ENCODE measurements around the gene DDAH2.
"Not testable (repeated sequence)": the region's sequence is repeated elsewhere in the genome, so short reads cannot be mapped to it uniquely, and the experiment has no call there.

Gene DDAH2

DNA sequence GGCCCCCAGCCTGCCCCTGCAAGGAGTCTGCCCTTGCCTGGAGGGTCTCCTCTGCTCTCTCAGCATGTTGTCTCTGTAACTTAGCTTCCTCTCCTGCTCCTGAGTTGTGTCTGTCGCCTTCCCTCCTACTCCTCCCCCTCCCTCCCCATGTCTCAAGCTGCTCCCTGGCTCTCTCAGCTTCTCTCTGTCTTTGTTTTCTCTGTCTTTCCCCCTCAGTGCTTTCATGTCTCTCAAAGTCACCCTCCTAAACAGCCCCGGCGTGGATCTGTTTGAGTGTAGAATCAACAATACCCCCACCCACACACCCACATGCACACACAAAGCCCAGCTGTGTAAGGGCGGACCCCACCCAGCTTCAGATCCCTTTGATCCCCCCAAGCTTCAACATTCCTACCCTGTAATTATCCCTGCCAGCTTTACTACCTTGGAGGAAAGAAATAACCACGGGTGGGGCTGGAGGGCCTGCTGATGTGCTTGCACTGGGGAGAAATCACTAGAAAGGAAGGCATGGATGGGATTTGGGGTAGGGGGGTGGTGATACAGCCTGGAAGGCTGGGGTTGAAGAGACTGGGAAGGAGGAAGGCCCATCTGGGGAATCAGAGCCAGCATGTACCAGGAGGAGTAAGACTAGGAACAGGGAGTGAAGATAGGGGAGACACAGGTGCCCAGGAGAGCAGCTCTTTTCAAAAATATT, 15.0 kb downstream of the DDAH2 start:
- H3K4me1 ChIP-seq, result no peaks in the 10 kb centered on the region
- no peak overlapping the region for H3K4me3 ChIP-seq (ENCODE audit: low read depth, low read length)
- TF ChIP-seq, protein P1, sequence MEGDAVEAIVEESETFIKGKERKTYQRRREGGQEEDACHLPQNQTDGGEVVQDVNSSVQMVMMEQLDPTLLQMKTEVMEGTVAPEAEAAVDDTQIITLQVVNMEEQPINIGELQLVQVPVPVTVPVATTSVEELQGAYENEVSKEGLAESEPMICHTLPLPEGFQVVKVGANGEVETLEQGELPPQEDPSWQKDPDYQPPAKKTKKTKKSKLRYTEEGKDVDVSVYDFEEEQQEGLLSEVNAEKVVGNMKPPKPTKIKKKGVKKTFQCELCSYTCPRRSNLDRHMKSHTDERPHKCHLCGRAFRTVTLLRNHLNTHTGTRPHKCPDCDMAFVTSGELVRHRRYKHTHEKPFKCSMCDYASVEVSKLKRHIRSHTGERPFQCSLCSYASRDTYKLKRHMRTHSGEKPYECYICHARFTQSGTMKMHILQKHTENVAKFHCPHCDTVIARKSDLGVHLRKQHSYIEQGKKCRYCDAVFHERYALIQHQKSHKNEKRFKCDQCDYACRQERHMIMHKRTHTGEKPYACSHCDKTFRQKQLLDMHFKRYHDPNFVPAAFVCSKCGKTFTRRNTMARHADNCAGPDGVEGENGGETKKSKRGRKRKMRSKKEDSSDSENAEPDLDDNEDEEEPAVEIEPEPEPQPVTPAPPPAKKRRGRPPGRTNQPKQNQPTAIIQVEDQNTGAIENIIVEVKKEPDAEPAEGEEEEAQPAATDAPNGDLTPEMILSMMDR (IDR thresholded peaks at IDR 0.05; ENCODE audit: low read depth, low read length), result no peak
- no peaks in the 10 kb centered on the region for H3K36me3 ChIP-seq
- H3K9me3 ChIP-seq, result no peaks in the 10 kb centered on the region
- H3K27me3 ChIP-seq, result no peaks in the 10 kb centered on the region
- no peak for DNase-seq

DNA sequence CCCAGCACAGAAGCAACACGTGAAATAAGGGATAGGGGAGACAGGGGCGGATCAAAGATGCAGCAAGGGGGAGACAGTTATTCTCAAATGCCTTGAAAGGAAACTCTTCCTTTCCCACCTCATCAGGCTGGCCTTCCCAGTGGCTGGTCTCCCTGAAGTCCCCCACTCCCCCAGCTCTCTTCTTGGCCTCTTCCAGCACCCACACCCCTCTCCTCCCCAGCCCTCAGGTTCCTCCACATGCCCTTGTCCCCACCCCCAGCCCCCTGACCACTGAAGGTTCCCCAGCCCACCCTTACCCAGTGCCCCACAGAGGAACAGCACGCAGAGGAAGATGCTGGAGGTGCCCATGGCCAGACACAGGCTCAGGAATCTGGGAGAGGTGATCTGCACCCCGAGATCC, 15.6 kb downstream of the DDAH2 start:
- Histone ChIP-seq H3K4me3 (ENCODE audit: low read depth, low read length) (no peak overlapping the region), H3K27me3 (no peaks in the 10 kb centered on the region), H3K36me3 (no peaks in the 10 kb centered on the region), H3K4me1 (no peaks in the 10 kb centered on the region), H3K9me3 (no peaks in the 10 kb centered on the region)
- TF ChIP-seq, protein P1 (IDR thresholded peaks at IDR 0.05; ENCODE audit: low read depth, low read length), result no peak
- DNase-seq, result no peak

- TF ChIP-seq, protein P1 (IDR thresholded peaks at IDR 0.05; ENCODE audit: low read depth, low read length), result no peak
- DNase-seq, result no peak
- H3K4me1 ChIP-seq, result no peaks in the 10 kb centered on the region
These were observed 16.8 kb downstream of the DDAH2 start for GRCh38 chr6:31712296-31712695.

GRCh38 chr6:31711233-31711632, 17.9 kb downstream of the DDAH2 start:
- H3K36me3 ChIP-seq, result no peaks in the 10 kb centered on the region
- no peaks in the 10 kb centered on the region for H3K4me1 ChIP-seq
- TF ChIP-seq, protein P1 (IDR thresholded peaks at IDR 0.05; ENCODE audit: low read depth, low read length), result no peak
- no peaks in the 10 kb centered on the region for H3K27me3 ChIP-seq
- H3K4me3 ChIP-seq (ENCODE audit: low read depth, low read length), result no peak overlapping the region
- no peak for DNase-seq
- H3K9me3 ChIP-seq, result no peaks in the 10 kb centered on the region

More at GRCh38 chr6:31712296-31712695, 16.8 kb downstream of the DDAH2 start:
- Histone ChIP-seq H3K9me3 (no peaks in the 10 kb centered on the region), H3K27me3 (no peaks in the 10 kb centered on the region), H3K4me3 (ENCODE audit: low read depth, low read length) (no peak overlapping the region), H3K36me3 (no peaks in the 10 kb centered on the region)

DNA sequence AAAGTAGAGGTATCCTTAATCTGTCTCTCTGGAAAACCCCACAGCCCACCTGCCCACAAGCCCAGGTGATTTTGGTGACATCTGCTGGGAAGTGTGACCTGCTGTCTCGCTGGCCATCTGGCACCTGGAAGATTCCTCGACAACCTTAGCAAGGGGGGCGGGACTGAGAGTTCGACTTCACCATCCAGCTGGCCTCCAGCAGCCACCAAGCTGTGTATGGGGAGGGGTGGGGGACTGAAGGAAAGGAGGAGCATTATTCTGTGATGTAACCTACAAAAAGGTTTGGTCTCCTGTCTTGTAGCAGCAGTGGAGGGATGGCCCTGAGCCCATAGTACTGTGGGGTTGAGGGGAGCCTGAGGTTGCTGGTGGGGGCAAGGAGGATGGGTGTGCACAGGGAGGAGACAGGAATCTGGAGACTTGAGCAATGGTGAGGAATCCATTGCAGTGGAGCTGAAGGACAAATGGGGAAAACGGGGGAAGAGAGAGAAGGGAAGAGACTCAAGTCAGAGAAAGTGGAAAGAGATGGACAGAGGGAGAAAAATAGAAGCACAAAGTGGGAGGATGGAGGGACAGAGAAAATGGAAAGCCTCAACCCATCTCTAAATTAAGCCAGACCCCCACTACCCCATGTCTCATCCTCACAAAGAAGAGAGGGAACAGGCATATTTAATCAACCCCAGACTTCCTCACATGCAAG, 18.4 kb downstream of the DDAH2 start:
- Histone ChIP-seq H3K4me1 (no peaks in the 10 kb centered on the region), H3K9me3 (no peaks in the 10 kb centered on the region), H3K27me3 (no peaks in the 10 kb centered on the region), H3K4me3 (ENCODE audit: low read depth, low read length) (no peak overlapping the region), H3K36me3 (no peaks in the 10 kb centered on the region)
- DNase-seq, result no peak
- TF ChIP-seq, protein P1 (IDR thresholded peaks at IDR 0.05; ENCODE audit: low read depth, low read length), result no peak

GRCh38 chr6:31709157-31709556, 19.9 kb downstream of the DDAH2 start:
- H3K36me3 ChIP-seq; H3K27me3 ChIP-seq; H3K4me1 ChIP-seq; H3K9me3 ChIP-seq; DNase-seq; H3K4me3 ChIP-seq (ENCODE audit: low read depth, low read length): not testable (repeated sequence)

Data from BE2C (cell line).